Measurements from ENCODE around the gene ACADM.
"Not testable (repeated sequence)": the region's sequence is repeated elsewhere in the genome, so short reads cannot be mapped to it uniquely, and the experiment has no call there.

ACADM gene

GRCh38 chr1:75794382-75794781 is 69.9 kb downstream of the ACADM start:
- no peak for DNase-seq (ENCODE audit: low spot score)

GRCh38 chr1:75795703-75796193 is 71.2 kb downstream of the ACADM start:
- DNase-seq (ENCODE audit: low spot score), result no peak

- no peak for DNase-seq (ENCODE audit: low spot score)
Observed at GRCh38 chr1:75796376-75797272, 72.1 kb downstream of the ACADM start, which contains the start of gene MSH4. Gene MSH4 (plus strand): TSS chr1:75796882. CDS start chr1:75796986, 104 bp downstream.

GRCh38 chr1:75797273-75797588 is 72.7 kb downstream of the ACADM start:
- DNase-seq (ENCODE audit: low spot score), result no peak

GRCh38 chr1:75797606-75798216 is 73.2 kb downstream of the ACADM start:
- no peak for DNase-seq (ENCODE audit: low spot score)

- not testable (repeated sequence) for DNase-seq (ENCODE audit: low spot score)
Observed at GRCh38 chr1:75801480-75801879, 77.0 kb downstream of the ACADM start.

GRCh38 chr1:75808921-75809320 is 84.4 kb downstream of the ACADM start:
- no peak for DNase-seq (ENCODE audit: low spot score)

GRCh38 chr1:75810113-75810512 is 85.6 kb downstream of the ACADM start:
- DNase-seq (ENCODE audit: low spot score), result not testable (repeated sequence)

- DNase-seq (ENCODE audit: low spot score), result no peak
Observed at GRCh38 chr1:75811211-75811981, 86.9 kb downstream of the ACADM start.

GRCh38 chr1:75812065-75812464 is 87.6 kb downstream of the ACADM start:
- no peak for DNase-seq (ENCODE audit: low spot score)

Small RNA genes lying within 50 kb of the gene (small RNA-seq; reads per million reads assigned to genes)
- 0 reads per million in 2 experiments for gene SNORD45A
- 0 reads per million in 2 experiments for gene SNORD45B
- 0 reads per million in 2 experiments for gene SNORD45C
